Nephron progenitor cell (in vitro differentiated cells): ENCODE data around the gene PRR9.

Source experiments
- DNase-seq: peaks from one replicate; pipeline ENCODE4 v3.0.0; 2021
- H3K27ac Mint-ChIP-seq: 2 replicates; pipeline ENCODE4 v1.8.0; 2021; ENCODE audit warnings: mild to moderate bottlenecking, moderate library complexity, mixed read lengths
- H3K27me3 Mint-ChIP-seq: 2 replicates; pipeline ENCODE4 v1.8.0; 2021; ENCODE audit warnings: mild to moderate bottlenecking, low read depth, mixed read lengths; ENCODE audit not compliant: poor library complexity
- H3K36me3 Mint-ChIP-seq: 2 replicates; pipeline ENCODE4 v1.8.0; 2021; ENCODE audit warnings: low read depth, mixed read lengths
- H3K4me1 Mint-ChIP-seq: 2 replicates; pipeline ENCODE4 v1.8.0; 2021; ENCODE audit warnings: mixed read lengths
- H3K4me3 Mint-ChIP-seq: 2 replicates; pipeline ENCODE4 v1.8.0; 2021; ENCODE audit warnings: mild to moderate bottlenecking, moderate library complexity, mixed read lengths
- H3K9me3 Mint-ChIP-seq: 2 replicates; pipeline ENCODE4 v1.8.0; 2021; ENCODE audit warnings: mild to moderate bottlenecking, moderate library complexity, mixed read lengths
- TF ChIP-seq, protein P1 (sequence below): fragments of 200-600 bp; sonication (generic); IDR thresholded peaks from 2 replicates; pipeline ENCODE4 v1.5.0; 2021; ENCODE audit warnings: antibody characterized with exemption

The PRR9 gene

DNA sequence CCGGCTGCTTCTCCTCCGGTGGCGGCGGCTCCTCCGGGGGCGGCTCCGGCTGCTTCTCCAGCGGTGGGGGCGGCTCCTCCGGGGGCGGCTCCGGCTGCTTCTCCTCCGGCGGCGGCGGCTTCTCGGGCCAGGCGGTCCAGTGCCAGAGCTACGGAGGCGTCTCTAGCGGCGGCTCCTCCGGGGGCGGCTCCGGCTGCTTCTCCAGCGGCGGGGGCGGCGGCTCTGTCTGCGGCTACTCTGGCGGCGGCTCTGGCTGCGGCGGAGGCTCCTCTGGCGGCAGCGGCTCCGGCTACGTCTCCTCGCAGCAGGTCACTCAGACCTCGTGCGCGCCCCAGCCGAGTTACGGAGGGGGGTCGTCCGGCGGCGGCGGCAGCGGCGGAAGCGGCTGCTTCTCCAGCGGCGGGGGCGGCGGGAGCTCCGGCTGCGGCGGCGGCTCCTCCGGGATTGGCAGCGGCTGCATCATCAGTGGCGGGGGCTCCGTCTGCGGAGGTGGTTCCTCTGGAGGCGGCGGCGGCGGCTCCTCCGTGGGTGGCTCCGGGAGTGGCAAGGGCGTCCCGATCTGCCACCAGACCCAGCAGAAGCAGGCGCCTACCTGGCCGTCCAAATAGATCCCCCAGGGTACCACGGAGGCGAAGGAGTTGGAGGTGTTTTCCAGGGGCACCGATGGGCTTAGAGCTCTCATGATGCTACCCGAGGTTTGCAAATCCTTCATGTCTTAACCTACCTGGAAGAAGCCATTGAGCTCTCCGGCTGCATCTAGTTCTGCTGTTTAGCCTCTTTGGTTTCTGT is 44.1 kb downstream of the PRR9 start:
- peak; percentile 77 for DNase-seq
- Mint-ChIP-seq H3K27me3 (peaks cover 66% of the 10 kb centered on the region), H3K4me3 (peak overlapping the region; percentile 82), H3K36me3 (no peaks in the 10 kb centered on the region), H3K4me1 (peaks cover 5% of the 10 kb centered on the region), H3K9me3 (peaks cover 45% of the 10 kb centered on the region), H3K27ac (no peak overlapping the region)
- TF ChIP-seq, protein P1, sequence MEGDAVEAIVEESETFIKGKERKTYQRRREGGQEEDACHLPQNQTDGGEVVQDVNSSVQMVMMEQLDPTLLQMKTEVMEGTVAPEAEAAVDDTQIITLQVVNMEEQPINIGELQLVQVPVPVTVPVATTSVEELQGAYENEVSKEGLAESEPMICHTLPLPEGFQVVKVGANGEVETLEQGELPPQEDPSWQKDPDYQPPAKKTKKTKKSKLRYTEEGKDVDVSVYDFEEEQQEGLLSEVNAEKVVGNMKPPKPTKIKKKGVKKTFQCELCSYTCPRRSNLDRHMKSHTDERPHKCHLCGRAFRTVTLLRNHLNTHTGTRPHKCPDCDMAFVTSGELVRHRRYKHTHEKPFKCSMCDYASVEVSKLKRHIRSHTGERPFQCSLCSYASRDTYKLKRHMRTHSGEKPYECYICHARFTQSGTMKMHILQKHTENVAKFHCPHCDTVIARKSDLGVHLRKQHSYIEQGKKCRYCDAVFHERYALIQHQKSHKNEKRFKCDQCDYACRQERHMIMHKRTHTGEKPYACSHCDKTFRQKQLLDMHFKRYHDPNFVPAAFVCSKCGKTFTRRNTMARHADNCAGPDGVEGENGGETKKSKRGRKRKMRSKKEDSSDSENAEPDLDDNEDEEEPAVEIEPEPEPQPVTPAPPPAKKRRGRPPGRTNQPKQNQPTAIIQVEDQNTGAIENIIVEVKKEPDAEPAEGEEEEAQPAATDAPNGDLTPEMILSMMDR: no peak

DNA sequence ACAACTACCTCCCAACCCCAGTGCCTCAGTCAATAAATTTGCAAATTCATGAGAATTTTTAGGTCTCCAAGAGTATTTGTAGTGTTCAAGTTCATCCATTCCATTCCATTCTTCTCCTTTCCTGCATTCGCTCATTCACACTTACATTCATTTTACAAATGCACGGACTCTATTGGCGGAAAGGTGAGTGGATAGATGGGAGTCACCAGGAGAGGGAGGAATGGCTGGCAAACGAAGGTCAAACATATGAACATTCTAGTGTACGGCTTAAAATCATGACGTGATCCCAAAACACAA is 44.6 kb downstream of the PRR9 start:
- Mint-ChIP-seq H3K27ac (no peak overlapping the region), H3K4me3 (peak overlapping the region; percentile 82), H3K27me3 (peaks cover 66% of the 10 kb centered on the region), H3K4me1 (peaks cover 5% of the 10 kb centered on the region), H3K36me3 (no peaks in the 10 kb centered on the region), H3K9me3 (peaks cover 45% of the 10 kb centered on the region)
- TF ChIP-seq, protein P1: no peak
- no peak for DNase-seq

DNA sequence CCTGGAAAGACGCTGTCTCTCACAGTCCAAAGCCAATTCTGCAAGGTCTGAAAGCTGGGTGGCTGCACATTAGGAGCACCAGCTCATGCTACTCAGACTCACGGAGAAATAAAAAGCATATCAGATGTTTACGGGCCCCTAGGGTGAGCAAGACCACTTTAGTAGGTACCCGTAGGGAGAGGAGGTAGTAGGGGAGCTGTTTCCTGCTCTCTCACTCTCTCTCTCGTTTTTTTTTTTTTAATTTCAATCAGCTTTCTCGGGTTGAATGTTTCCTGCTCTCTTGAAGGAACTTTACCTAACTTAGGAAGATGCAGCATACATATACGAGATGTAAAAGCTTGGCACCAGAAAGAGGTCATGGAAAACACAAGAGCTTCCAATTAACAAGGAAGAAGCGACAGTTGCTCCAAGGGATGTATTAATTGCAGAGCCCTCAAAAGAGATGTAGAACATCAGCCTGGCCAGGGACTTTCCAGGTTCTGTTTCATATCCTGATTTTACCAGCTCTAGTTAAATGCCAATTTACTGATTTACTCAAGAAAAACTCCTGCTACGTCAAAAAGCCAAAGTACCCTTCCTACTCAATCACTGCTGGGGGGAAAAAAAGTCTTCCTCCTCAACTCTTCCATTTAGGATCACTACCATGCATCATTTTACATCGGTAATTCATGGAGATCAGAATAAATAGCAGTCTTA is 45.2 kb downstream of the PRR9 start:
- Mint-ChIP-seq H3K36me3 (no peaks in the 10 kb centered on the region), H3K27me3 (peaks cover 70% of the 10 kb centered on the region), H3K9me3 (peaks cover 47% of the 10 kb centered on the region), H3K27ac (no peak overlapping the region), H3K4me1 (peaks cover 5% of the 10 kb centered on the region), H3K4me3 (peak overlapping the region; percentile 82)
- no peak for DNase-seq
- TF ChIP-seq, protein P1: no peak

DNA sequence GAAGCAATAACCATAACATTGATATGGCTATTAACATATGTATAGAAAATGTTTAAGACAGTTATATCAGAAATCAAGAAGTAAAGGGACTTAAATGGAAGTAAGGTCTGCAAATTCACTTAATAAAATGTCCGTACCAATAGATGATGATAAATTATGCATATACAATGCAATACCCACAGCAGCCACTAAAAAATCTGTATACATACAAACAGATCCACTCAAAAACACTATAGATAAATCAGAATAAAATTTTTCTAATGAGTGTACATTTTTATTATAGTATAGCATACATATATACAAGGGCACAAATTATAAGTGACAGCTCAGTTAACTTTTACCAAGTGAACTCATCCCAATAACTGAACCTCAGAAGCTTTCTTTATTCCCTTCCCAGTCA is 48.1 kb downstream of the PRR9 start:
- no peak overlapping the region for H3K27ac Mint-ChIP-seq
- peaks cover 53% of the 10 kb centered on the region for H3K27me3 Mint-ChIP-seq
- DNase-seq: no peak
- peaks cover 5% of the 10 kb centered on the region for H3K4me1 Mint-ChIP-seq
- no peak overlapping the region for H3K4me3 Mint-ChIP-seq
- H3K9me3 Mint-ChIP-seq: peaks cover 47% of the 10 kb centered on the region
- H3K36me3 Mint-ChIP-seq: no peaks in the 10 kb centered on the region
- TF ChIP-seq, protein P1: no peak
